ENCODE data around the gene DALRD3.

The DALRD3 gene

DNA sequence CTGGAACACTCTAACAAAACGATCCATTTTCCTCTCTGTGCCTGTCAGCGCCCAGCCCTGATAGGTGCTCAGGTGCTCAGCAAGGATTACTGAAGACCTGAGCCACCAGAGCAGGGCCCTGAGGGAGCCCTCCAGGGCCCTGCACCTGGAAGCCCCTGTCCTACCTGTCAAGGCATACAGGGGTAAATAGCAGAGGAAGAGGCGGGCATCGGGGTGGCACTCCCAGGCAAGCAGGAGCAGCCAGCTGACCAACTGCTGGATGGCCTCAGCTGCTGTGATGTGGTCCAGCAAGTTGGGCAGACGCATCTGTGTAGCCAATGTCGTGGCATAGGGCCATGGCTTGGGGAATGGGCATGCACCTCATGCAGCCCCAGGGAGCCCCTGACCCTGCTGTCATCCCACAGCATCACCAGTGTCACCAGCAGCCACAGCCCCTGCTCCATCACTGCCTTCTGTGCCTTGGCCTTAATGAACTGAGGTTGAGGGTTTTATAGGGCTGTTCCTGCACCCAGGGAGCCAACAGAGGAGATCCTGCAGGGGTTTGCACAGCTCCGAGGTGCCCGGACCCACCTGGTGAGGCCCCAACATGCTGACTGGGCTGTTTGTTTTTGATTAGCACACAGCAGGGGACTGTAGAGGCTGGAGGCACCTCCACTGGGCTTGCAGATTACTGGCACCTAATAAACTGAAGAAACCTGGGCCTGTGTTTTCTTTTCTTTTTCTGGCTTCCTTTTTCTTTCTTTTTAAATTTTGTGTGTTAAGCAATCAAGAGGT is 19.1 kb downstream of the DALRD3 start:
- Histone ChIP-seq H3K18ac (ENCODE audit: low read length) (no peak overlapping the region), H3K9ac (ENCODE audit: low read length) (no peak overlapping the region), H3K27me3 (ENCODE audit: insufficient read depth, low read length) (no peaks in the 10 kb centered on the region), H4K12ac (ENCODE audit: low read depth, low read length) (no peak overlapping the region), H3K4me2 (ENCODE audit: low read length) (no peak overlapping the region), H2BK5ac (ENCODE audit: low read depth, low read length, poor library complexity) (no peak overlapping the region), H2AFZ (ENCODE audit: insufficient read depth, low read length, poor library complexity) (no peak overlapping the region), H3K4me3 (ENCODE audit: low read depth, low read length) (no peak overlapping the region), H3K27ac (ENCODE audit: low read depth, low read length) (no peak overlapping the region), H3K14ac (ENCODE audit: low read length) (no peak overlapping the region), H3K9me3 (ENCODE audit: insufficient read depth, low read depth, low read length) (no peaks in the 10 kb centered on the region), H2AK5ac (ENCODE audit: low read length) (no peak overlapping the region), H3K4ac (ENCODE audit: low read depth, low read length) (no peak overlapping the region), H3K36me3 (ENCODE audit: control insufficient read depth in 1 of 2, insufficient read depth in 2 of 2, low read length in 2 of 2) (peaks cover 0 to 2% of the 10 kb centered on the region in 2 experiments), H3K23ac (ENCODE audit: low read length) (no peak overlapping the region), H2BK12ac (ENCODE audit: low read length) (no peak overlapping the region), H4K8ac (ENCODE audit: low read depth, low read length) (no peak overlapping the region), H3K79me2 (ENCODE audit: control insufficient read depth, insufficient read depth, low read length, poor library complexity) (no peaks in the 10 kb centered on the region), H2BK120ac (ENCODE audit: insufficient read depth, low read length, poor library complexity) (no peak overlapping the region), H4K91ac (ENCODE audit: low read depth, low read length) (no peak overlapping the region), H3K4me1 (ENCODE audit: control insufficient read depth in 1 of 2, insufficient read depth in 2 of 2, low read length in 2 of 2) (no peaks in the 10 kb centered on the region), H3K79me1 (ENCODE audit: low read length) (no peaks in the 10 kb centered on the region)
- no CpG with 5 or more reads among the region's 8 CpGs for WGBS (ENCODE audit: extremely low coverage, insufficient coverage, insufficient read length)
- no peak for DNase-seq

DNA sequence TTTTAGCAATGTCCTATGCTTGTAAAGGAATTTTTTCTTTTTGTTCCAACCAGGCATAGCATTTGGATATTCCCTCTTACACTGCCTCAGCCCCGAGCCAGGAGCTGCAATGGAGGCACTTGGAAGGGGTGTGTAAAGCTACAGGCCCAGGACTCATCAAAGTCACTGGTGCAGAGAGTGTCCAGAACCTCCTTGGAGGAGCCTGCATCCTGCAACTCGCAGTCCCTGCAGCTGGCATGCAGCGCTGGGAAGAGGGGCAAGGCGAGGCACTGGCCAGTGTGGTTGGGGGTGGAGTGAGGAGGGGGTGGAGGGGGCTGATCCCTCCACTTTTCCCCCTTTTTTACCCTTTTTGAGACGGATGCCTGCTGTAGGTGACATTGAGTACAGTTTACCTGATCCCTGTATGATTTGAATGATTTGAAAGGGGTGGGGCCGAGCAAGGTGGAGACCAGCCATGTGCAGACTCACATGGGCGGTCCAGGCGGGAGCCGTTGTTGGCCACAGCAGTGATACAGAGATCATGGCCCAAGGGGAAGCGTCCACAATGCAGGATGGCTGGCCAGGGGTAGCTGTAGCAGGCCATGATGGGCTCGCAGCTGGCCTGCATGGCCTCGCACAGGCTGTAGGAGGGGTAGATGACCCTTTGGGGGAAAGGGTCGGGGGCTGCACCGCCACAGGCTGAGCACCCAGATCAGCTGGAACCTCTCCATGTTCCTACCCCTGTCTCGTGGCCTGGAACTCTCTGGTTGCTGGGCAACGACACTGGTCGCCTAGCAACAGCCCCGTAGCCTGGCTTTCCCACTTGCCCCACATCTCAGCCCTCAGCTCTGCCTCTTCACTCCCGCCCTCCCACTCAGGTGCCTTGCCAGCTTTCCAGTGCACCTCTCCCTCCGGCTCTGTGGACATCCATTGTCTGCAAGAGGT is 20.4 kb downstream of the DALRD3 start:
- Histone ChIP-seq H2AFZ (ENCODE audit: insufficient read depth, low read length, poor library complexity) (no peak overlapping the region), H4K12ac (ENCODE audit: low read depth, low read length) (no peak overlapping the region), H3K4me3 (ENCODE audit: low read depth, low read length) (no peak overlapping the region), H3K4me2 (ENCODE audit: low read length) (no peak overlapping the region), H3K9me3 (ENCODE audit: insufficient read depth, low read depth, low read length) (no peaks in the 10 kb centered on the region), H3K27me3 (ENCODE audit: insufficient read depth, low read length) (no peaks in the 10 kb centered on the region), H3K4ac (ENCODE audit: low read depth, low read length) (no peak overlapping the region), H3K36me3 (ENCODE audit: control insufficient read depth in 1 of 2, insufficient read depth in 2 of 2, low read length in 2 of 2) (peaks cover 0 to 2% of the 10 kb centered on the region in 2 experiments), H3K14ac (ENCODE audit: low read length) (no peak overlapping the region), H4K91ac (ENCODE audit: low read depth, low read length) (no peak overlapping the region), H3K18ac (ENCODE audit: low read length) (no peak overlapping the region), H2BK5ac (ENCODE audit: low read depth, low read length, poor library complexity) (no peak overlapping the region), H4K8ac (ENCODE audit: low read depth, low read length) (no peak overlapping the region), H3K79me2 (ENCODE audit: control insufficient read depth, insufficient read depth, low read length, poor library complexity) (no peaks in the 10 kb centered on the region), H3K4me1 (ENCODE audit: control insufficient read depth in 1 of 2, insufficient read depth in 2 of 2, low read length in 2 of 2) (no peaks in the 10 kb centered on the region), H2BK120ac (ENCODE audit: insufficient read depth, low read length, poor library complexity) (no peak overlapping the region), H3K27ac (ENCODE audit: low read depth, low read length) (no peak overlapping the region), H3K79me1 (ENCODE audit: low read length) (no peaks in the 10 kb centered on the region), H2BK12ac (ENCODE audit: low read length) (no peak overlapping the region), H3K23ac (ENCODE audit: low read length) (no peak overlapping the region), H3K9ac (ENCODE audit: low read length) (no peak overlapping the region), H2AK5ac (ENCODE audit: low read length) (no peak overlapping the region)
- WGBS (ENCODE audit: extremely low coverage, insufficient coverage, insufficient read length): no CpG with 5 or more reads among the region's 20 CpGs
- no peak for DNase-seq

DNA sequence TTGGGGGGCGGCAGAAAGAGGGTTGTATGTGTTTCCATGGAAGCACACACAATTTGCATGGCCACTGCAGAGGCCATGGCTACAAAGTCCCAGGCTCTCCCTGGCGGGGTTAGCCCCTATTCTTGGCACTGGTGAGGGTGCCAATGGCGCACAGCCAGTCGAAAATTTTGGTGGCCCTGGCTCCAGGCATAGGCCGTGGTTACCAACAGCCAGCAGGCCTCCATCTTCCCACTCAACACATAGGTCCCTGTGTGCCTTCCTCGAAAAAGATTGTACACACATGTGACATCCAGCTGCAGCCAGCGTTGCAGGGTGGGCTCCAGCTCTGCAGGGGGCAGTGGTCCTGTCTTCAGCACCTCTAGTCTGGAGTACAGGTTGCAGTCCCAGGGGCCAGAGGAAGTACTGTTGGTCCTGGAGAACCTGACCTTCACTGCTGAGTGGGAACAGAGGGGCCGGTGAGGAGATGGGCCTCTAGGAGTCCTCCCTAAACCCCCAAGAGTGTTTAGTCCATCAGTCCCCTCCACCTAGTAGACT is 21.2 kb downstream of the DALRD3 start:
- H4K8ac ChIP-seq (ENCODE audit: low read depth, low read length): no peak overlapping the region
- no peak overlapping the region for H3K23ac ChIP-seq (ENCODE audit: low read length)
- DNase-seq: no peak
- H3K27me3 ChIP-seq (ENCODE audit: insufficient read depth, low read length): no peaks in the 10 kb centered on the region
- no peak overlapping the region for H3K4me3 ChIP-seq (ENCODE audit: low read depth, low read length)
- no peak overlapping the region for H2AK5ac ChIP-seq (ENCODE audit: low read length)
- no peak overlapping the region for H2BK5ac ChIP-seq (ENCODE audit: low read depth, low read length, poor library complexity)
- no peak overlapping the region for H3K18ac ChIP-seq (ENCODE audit: low read length)
- H3K4me1 ChIP-seq (ENCODE audit: control insufficient read depth in 1 of 2, insufficient read depth in 2 of 2, low read length in 2 of 2): no peaks in the 10 kb centered on the region
- H3K4ac ChIP-seq (ENCODE audit: low read depth, low read length): no peak overlapping the region
- H2BK120ac ChIP-seq (ENCODE audit: insufficient read depth, low read length, poor library complexity): no peak overlapping the region
- no peak overlapping the region for H2BK12ac ChIP-seq (ENCODE audit: low read length)
- no peak overlapping the region for H3K4me2 ChIP-seq (ENCODE audit: low read length)
- no peak overlapping the region for H4K12ac ChIP-seq (ENCODE audit: low read depth, low read length)
- H2AFZ ChIP-seq (ENCODE audit: insufficient read depth, low read length, poor library complexity): no peak overlapping the region
- no peak overlapping the region for H3K27ac ChIP-seq (ENCODE audit: low read depth, low read length)
- H4K91ac ChIP-seq (ENCODE audit: low read depth, low read length): no peak overlapping the region
- no peaks in the 10 kb centered on the region for H3K79me2 ChIP-seq (ENCODE audit: control insufficient read depth, insufficient read depth, low read length, poor library complexity)
- H3K79me1 ChIP-seq (ENCODE audit: low read length): no peaks in the 10 kb centered on the region
- H3K14ac ChIP-seq (ENCODE audit: low read length): no peak overlapping the region
- H3K9me3 ChIP-seq (ENCODE audit: insufficient read depth, low read depth, low read length): no peaks in the 10 kb centered on the region
- H3K36me3 ChIP-seq (ENCODE audit: control insufficient read depth in 1 of 2, insufficient read depth in 2 of 2, low read length in 2 of 2): peaks cover 0 to 2% of the 10 kb centered on the region in 2 experiments
- no CpG with 5 or more reads among the region's 8 CpGs for WGBS (ENCODE audit: extremely low coverage, insufficient coverage, insufficient read length)
- H3K9ac ChIP-seq (ENCODE audit: low read length): no peak overlapping the region

DNA sequence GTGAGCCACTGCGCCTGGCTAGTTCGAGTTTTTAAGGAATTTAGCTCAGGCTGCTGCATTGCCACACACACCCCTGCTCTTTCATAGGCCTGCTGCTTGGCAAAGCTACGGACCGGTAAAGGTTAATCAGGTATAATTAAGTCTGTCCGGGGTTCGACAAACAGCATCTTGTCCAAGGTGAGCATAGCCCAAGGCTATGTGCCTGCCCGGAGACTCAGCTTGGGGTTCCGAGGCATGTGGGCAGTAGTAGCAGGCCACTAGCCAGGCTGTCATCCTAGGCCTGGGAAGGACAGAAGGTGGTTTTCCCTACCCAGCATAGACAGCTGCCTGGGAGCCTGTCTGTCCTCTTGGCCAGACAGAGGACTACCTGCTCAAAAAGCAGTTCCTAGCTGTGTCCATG is 21.7 kb downstream of the DALRD3 start:
- no peaks in the 10 kb centered on the region for H3K79me2 ChIP-seq (ENCODE audit: control insufficient read depth, insufficient read depth, low read length, poor library complexity)
- H2BK12ac ChIP-seq (ENCODE audit: low read length): no peak overlapping the region
- H3K27ac ChIP-seq (ENCODE audit: low read depth, low read length): no peak overlapping the region
- H4K12ac ChIP-seq (ENCODE audit: low read depth, low read length): no peak overlapping the region
- no peak overlapping the region for H2AFZ ChIP-seq (ENCODE audit: insufficient read depth, low read length, poor library complexity)
- no peak overlapping the region for H4K8ac ChIP-seq (ENCODE audit: low read depth, low read length)
- no peak for DNase-seq
- H3K14ac ChIP-seq (ENCODE audit: low read length): no peak overlapping the region
- H3K9me3 ChIP-seq (ENCODE audit: insufficient read depth, low read depth, low read length): no peaks in the 10 kb centered on the region
- no peaks in the 10 kb centered on the region for H3K79me1 ChIP-seq (ENCODE audit: low read length)
- no peak overlapping the region for H3K23ac ChIP-seq (ENCODE audit: low read length)
- no peak overlapping the region for H3K9ac ChIP-seq (ENCODE audit: low read length)
- no peak overlapping the region for H2BK5ac ChIP-seq (ENCODE audit: low read depth, low read length, poor library complexity)
- H3K4me2 ChIP-seq (ENCODE audit: low read length): no peak overlapping the region
- no peaks in the 10 kb centered on the region for H3K27me3 ChIP-seq (ENCODE audit: insufficient read depth, low read length)
- no CpG with 5 or more reads among the region's 8 CpGs for WGBS (ENCODE audit: extremely low coverage, insufficient coverage, insufficient read length)
- H3K4ac ChIP-seq (ENCODE audit: low read depth, low read length): no peak overlapping the region
- H2BK120ac ChIP-seq (ENCODE audit: insufficient read depth, low read length, poor library complexity): no peak overlapping the region
- no peaks in the 10 kb centered on the region for H3K4me1 ChIP-seq (ENCODE audit: control insufficient read depth in 1 of 2, insufficient read depth in 2 of 2, low read length in 2 of 2)
- H4K91ac ChIP-seq (ENCODE audit: low read depth, low read length): no peak overlapping the region
- no peak overlapping the region for H3K18ac ChIP-seq (ENCODE audit: low read length)
- H3K36me3 ChIP-seq (ENCODE audit: control insufficient read depth in 1 of 2, insufficient read depth in 2 of 2, low read length in 2 of 2): peaks cover 0 to 2% of the 10 kb centered on the region in 2 experiments
- no peak overlapping the region for H2AK5ac ChIP-seq (ENCODE audit: low read length)
- no peak overlapping the region for H3K4me3 ChIP-seq (ENCODE audit: low read depth, low read length)
